Measurements from ENCODE around the gene CDK9. TPM values are rescaled to one million over a fixed set of nuclear protein-coding genes. Genes with fewer than 3 reads are reported as not detected.

The CDK9 gene
- 10 to 100 TPM; 58.3 to 64.2 TPM for total RNA-seq
- long read RNA-seq, transcript CDK9-201 (7 exons, 2,463 nt): major isoform, 12 of 17 reads
- long read RNA-seq, partial matches to known transcripts: 2 of 17 reads
- long read RNA-seq, other reads (novel, unspliced or antisense): 2 of 17 reads

DNA sequence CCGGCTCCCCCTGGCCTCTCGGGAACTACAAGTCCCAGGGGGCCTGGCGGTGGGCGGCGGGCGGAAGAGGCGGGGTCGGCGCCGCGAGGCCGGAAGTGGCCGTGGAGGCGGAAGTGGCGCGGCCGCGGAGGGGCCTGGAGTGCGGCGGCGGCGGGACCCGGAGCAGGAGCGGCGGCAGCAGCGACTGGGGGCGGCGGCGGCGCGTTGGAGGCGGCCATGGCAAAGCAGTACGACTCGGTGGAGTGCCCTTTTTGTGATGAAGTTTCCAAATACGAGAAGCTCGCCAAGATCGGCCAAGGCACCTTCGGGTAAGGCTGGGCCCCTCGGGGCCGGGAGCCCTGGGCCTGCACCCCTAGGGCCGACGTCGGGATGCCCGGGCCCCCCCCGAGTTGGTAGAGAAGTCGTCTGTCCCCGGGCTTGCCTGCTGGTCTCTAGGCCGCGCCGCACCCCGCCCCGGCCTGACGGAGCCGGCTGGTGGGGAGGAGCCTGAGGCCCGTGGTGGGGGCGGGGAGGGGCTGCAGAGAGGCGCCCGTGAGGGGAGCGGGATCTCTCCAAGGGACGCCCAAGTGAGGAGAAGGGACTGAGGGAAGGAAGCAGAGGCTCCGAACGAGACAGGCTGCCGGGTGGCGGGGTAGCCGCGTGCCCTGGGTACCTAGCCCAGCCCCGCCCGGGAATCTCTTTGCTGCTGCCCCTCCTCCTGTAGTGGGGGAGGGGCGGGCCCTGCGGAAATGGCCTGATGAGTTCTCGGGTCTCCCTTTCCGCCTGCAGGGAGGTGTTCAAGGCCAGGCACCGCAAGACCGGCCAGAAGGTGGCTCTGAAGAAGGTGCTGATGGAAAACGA lies at the start of gene CDK9:
Gene CDK9, plus strand, starts transcription at position 102 of the 840 bp plus-strand sequence. Its CDS starts 115 bp downstream, at position 217.
- peak; percentile 92 for DNase-seq
- intact Hi-C loops (cut with DNase I): loop anchor here in 1 of 2 donors (2.0 to 5.0 kb wide), 2 partner anchors 51 to 86 kb away; partner anchors contain the start of gene TOR2A
- ATAC-seq: peak; percentile 81 to 91

DNA sequence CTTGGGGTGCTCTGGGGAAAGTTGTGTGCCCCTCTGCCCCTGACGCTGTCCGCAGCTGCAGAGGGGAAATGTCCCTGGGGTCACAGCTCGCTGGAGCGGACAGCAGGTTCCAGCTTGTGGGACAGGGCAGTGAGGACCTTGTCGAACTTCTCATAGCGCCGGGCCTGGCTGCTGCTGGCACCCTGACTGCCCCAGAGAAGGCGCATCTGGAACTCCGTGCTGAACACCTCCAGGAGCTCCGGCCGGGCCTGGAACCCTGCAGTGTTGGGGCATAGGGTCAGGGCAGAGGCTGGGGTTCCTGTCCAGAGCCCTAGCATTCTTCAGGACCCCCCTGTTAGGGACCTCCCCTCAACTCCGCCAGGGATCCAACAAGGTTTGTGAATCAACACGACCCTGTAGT lies 47.2 kb upstream of the CDK9 start:
- intact Hi-C loops (cut with DNase I): loop anchor here (5.0 kb wide), 4 partner anchors 44 to 184 kb away; partner anchors contain the start of gene ST6GALNAC4 (in 1 of the 2)
- DNase-seq (no peak), ATAC-seq (no peak)

- intact Hi-C loops (cut with DNase I): loop anchor here (5.0 kb wide), 4 partner anchors 43 to 183 kb away; partner anchors contain the start of gene ST6GALNAC4 (in 1 of the 2)
- peak in 1 of 2 donors; percentile 29 for ATAC-seq
- no peak for DNase-seq
These were observed 46.1 kb upstream of the CDK9 start for GRCh38 chr9:127739614-127740330.

DNA sequence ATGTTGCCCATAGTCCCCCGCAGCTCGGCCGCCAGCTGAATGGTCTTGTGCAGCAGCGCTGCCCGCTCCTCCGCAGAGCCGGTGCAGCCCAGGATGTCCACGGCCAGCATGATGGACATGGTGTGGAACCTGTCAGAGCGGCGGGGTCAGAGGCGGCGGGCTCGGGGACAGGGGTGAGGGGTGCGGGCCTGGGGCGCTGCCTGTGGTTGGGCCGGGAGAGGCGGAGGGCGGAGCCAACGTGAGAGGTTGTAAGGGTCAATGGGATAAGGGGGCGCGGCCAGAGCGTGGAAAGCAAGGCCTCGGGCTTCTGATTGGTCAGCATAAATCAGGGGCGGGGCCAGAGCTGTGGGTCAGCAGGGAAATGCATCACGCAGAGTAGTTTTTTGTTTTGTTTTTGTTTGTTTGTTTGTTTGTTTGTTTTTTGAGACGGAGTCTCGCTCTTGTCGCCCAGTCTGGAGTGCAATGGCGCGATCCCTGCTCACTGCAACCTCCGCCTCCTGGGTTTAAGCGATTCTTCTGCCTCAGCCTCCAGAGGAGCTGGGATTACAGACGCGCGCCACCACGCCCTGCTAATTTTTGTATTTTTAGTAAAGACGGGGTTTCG lies 43.9 kb upstream of the CDK9 start:
- peak; percentile 70 to 74 for ATAC-seq

GRCh38 chr9:127742435-127743088 lies 43.3 kb upstream of the CDK9 start:
- DNase-seq (no peak), ATAC-seq (peak; percentile 32 to 42)
- intact Hi-C loops (cut with DNase I): no loop called here

More for the DNA sequence above, 43.9 kb upstream of the CDK9 start:
- intact Hi-C loops (cut with DNase I): no loop called here
- peak; percentile 71 for DNase-seq

GRCh38 chr9:127744398-127745110 lies 41.3 kb upstream of the CDK9 start:
- intact Hi-C loops (cut with DNase I): no loop called here
- ATAC-seq (no peak), DNase-seq (no peak)

DNA sequence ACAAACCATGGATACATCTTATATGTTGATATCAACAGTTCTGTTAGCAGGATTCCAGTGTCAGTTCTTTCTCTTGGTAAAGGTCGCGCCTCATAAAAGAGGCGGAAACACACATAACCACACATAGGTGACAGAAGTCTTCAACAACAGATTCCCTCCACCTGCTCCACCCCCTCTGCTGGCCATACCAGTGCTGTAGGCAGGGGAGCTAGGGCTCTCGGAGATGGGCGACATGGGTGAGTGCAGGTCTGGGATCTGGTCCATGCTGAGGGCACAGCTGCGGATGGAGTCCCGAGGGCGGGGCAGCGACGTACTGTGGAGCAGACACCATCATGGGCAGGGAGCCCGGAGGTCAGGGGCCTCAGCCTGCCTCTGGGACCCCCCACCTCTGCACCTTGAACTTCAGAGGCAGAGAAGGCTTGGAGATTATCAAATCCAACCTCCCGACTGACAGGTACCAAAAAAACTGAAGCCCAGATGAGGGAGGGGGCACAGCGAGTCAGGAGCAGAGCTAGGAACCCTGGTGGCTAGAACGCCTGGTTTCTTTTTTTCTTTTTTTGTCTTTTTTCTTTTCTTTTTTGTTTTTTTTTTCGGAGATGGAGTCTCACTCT lies 38.8 kb upstream of the CDK9 start:
- no peak for ATAC-seq
- intact Hi-C loops (cut with DNase I): no loop called here
- DNase-seq: no peak

DNA sequence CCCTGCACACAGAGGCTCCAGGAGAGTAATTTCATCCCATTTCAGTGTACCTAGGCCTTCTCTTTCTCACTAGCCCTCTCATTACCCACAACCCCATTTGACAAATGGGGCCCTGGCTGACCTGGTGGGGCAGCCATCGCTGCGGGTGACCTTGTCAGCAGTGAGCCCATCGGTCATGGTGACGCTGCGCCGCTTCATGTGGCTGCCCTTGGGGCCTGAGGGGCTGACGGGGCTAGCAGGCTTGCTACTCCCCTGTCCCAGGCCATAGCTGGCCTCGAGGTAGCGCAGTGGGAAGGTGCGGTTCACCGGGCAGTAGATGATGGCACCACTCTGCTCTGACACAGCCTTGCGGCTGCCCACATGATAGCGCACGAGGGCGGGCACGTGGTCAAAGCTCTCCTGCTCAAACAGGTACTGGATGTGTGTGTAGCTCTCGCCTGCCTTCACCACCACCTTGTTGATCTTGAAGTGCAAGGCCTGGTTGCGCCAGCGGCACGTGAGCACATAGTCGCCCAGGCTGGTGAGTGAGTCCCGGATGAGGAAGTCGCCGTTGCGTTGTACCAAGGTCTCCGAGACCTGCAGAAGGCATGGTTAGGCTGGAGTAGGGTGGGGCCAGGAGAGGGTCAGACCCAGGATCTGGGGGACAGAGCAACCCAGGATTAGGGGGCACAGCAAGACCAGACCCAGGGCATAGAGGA lies 36.6 kb upstream of the CDK9 start:
- intact Hi-C loops (cut with DNase I): no loop called here
- no peak for DNase-seq
- no peak for ATAC-seq

- intact Hi-C loops (cut with DNase I): no loop called here
- no peak for DNase-seq
- ATAC-seq: peak in 1 of 2 donors; percentile 13
These were observed 34.4 kb upstream of the CDK9 start for GRCh38 chr9:127751269-127752054.

DNA sequence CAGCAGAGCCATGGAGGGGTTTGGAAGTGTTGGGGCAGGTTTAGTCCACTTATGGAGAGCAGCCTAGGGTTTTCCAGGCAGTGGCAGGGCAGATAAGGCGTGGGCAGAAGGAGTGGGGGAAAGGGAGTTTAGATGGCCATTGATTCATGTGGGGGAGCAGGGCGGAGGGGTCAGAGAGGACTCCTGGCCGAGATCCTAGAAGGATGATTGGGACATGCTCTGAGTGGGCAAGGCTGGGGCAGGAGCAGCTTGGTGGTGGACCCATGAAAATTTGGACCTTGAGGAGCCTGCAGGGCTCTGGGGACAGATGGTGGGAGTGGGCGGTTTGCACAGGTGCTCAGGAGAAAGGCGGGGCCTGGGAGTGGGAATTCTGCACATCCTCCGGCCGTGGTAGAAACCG lies 32.7 kb upstream of the CDK9 start:
- ATAC-seq (no peak), DNase-seq (no peak)
- intact Hi-C loops (cut with DNase I): no loop called here

DNA sequence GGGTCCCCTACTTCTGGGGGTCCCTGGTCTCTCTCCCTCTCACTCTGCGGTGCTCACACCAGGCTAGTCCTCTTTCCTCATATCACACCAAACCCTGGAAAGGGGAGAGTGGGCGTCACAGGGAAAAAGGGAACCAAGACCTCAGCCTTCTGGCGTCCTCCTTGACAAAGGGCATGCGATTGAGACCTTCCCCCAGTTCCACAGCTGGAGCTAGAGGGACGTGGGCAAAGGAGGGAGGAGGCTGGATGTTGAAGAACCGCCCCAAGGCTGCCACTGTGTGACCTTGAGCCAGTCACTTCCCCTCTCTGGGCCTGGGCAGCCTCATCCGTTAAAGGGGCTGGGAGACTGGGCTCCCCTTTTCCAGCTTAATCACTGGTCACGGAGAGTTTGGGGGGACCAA lies 32.2 kb upstream of the CDK9 start:
- no peak for DNase-seq
- ATAC-seq: no peak
- intact Hi-C loops (cut with DNase I): no loop called here

DNA sequence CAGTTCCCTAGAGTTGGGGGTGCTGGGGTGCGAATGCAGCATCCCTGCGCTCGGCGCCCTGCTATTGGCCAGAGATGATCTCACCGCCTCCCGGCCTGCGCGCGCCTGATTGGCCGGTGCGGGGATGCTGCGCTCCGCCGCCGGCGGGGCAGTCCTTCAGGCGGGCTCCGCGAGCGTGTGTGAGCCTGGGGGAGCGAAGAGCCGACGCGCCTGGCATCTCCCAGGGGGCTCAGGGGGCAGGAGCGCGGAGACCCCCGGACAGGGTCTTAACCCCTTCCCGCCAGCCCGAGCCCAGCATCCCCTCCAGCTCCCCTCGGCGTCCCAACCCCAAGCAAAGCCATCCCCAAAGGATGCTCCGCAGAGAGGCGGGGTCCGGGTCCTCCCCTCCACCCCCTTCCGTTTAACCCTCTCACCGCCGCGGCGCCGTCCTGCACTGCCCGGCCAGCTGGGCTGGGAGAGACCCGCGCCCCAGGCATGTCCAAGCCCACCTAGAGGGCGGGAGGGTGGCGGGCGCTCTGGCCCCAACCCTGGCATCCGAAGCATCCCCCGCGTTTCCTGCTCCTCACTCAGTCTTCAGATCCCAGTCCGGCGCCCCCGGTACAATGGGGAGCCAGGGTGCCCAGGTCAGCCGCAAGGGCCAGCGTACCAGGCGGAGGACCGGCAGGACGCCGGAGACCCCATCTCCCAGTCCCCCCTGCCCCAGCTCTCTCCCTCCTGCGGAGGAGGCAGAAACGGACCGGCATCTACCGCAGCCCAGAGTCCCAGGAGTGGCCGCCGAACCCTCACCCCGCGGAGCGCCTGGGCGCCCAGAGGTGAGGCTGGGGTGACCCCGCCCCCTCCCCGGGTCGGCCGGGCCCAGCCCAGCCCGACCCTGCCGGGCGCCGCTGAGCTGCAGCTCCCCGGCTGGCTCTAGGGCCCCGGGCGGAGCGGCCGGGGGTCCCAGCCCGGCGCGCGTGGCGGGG lies 31.5 kb upstream of the CDK9 start:
- ATAC-seq (peak in 1 of 2 donors; percentile 55), DNase-seq (no peak)
- intact Hi-C loops (cut with DNase I): no loop called here

DNA sequence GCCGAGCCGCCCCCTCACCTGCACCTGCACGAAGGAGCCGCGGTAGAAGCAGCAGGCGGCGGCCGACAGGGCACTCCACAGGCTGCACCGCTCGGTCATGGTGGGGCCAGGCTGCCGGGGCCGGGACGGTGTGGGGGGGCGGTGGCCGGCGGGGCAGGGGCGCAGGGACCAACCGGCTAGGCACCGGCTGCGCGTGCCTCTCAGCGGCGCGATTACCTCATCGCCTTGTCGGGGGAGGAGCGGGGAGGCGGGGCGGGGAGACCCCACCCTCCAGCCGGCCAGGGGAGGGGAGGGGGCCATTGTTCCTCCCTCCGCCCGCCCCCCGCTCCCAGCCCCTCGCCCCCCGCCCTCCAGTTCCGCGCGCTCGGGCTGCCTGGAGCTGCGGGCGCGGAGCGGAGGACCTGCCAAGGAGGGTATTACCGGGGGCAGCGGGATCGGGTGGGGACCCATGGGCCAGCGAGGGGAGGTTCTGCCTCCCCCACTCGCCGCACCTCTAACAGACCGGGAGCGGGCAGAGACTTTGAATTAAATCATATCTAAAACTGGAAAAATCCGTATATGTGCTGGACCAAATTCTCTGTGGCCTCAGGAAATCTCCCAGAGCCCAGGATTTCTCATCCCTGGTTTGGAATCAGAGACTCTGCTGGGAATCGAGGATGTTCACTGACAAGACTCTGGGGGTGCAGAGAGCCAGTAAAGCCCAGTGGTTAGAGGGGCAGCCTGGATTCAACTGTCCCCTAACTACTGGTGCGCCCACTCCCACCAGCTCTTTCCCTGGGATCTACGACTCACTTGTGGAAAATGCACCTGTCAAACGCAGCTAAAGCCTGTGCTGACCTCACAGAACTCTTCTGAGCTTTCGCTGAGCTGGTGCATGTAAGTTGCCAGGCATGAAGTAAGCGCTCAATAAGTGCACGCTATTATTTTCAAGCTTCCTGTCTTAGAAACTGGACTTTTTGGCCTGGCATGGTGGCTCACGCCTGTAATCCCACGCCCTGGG lies 30.5 kb upstream of the CDK9 start:
- DNase-seq (no peak), ATAC-seq (peak; percentile 40 to 46)
- intact Hi-C loops (cut with DNase I): no loop called here

DNA sequence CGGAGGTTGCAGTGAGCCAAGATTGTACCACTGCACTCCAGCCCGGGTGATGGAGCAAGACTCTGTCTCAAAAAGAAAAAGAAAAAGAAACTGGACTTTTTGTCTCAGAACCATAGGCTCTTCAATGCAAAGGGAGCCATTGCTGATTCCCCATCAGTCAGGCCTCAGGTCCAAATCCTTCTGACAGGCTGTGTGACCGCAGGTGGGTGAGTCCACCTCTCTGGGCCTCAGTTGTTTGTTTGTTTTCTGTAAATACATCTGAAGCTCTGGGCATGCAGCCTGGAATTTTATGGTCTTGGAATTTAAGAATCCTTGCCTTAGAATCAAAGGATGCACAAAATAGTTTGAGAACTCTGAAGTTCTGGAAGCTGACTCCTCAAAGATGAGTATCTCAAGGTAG lies 29.6 kb upstream of the CDK9 start:
- ATAC-seq (no peak), DNase-seq (no peak)
- intact Hi-C loops (cut with DNase I): no loop called here
